Measurements from ENCODE around the gene RAD23A.

- peak; percentile 79 to 87 for TF ChIP-seq POLR2A (IDR thresholded peaks at IDR 0.05)
- TF ChIP-seq, protein P1, sequence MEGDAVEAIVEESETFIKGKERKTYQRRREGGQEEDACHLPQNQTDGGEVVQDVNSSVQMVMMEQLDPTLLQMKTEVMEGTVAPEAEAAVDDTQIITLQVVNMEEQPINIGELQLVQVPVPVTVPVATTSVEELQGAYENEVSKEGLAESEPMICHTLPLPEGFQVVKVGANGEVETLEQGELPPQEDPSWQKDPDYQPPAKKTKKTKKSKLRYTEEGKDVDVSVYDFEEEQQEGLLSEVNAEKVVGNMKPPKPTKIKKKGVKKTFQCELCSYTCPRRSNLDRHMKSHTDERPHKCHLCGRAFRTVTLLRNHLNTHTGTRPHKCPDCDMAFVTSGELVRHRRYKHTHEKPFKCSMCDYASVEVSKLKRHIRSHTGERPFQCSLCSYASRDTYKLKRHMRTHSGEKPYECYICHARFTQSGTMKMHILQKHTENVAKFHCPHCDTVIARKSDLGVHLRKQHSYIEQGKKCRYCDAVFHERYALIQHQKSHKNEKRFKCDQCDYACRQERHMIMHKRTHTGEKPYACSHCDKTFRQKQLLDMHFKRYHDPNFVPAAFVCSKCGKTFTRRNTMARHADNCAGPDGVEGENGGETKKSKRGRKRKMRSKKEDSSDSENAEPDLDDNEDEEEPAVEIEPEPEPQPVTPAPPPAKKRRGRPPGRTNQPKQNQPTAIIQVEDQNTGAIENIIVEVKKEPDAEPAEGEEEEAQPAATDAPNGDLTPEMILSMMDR (IDR thresholded peaks at IDR 0.05) = no peak
These were observed at the start of gene RAD23A for GRCh38 chr19:12945479-12946091.
